AG04449 (cell line): Measurements from ENCODE around the gene LRRC32.
"Not testable (repeated sequence)": the region's sequence is repeated elsewhere in the genome, so short reads cannot be mapped to it uniquely, and the experiment has no call there.

Experiments used
- CTCF ChIA-PET: fragments of 350-600 bp; formaldehyde crosslinking; extraction: SDS; loops from one replicate; lab custom pipeline; 2021; ENCODE audit warnings: antibody characterized with exemption; lab: Yijun Ruan, JAX
- POLR2A ChIA-PET: fragments of 400-600, 350-600 bp; formaldehyde crosslinking; extraction: SDS; loops from one replicate; lab custom pipeline; 2020; ENCODE audit warnings: antibody characterized with exemption, inconsistent platforms; lab: Yijun Ruan, JAX
- DNase-seq: peaks from one replicate; pipeline ENCODE4 v3.0.0-alpha.2; 2010; ENCODE audit warnings: low read depth, low spot score
- H3K4me3 ChIP-seq: 2 replicates; pipeline ENCODE4 v1.5.1; 2011; ENCODE audit warnings: low read depth, mild to moderate bottlenecking, control low read depth, low read length
- TF ChIP-seq, protein P1 (sequence below): IDR thresholded peaks from one replicate; pipeline ENCODE4 v1.5.1; 2011; ENCODE audit warnings: mild to moderate bottlenecking, moderate library complexity, low read length, control low read depth, inconsistent platforms; ENCODE audit not compliant: insufficient read depth; ENCODE audit errors: missing control alignments

The LRRC32 gene

DNA sequence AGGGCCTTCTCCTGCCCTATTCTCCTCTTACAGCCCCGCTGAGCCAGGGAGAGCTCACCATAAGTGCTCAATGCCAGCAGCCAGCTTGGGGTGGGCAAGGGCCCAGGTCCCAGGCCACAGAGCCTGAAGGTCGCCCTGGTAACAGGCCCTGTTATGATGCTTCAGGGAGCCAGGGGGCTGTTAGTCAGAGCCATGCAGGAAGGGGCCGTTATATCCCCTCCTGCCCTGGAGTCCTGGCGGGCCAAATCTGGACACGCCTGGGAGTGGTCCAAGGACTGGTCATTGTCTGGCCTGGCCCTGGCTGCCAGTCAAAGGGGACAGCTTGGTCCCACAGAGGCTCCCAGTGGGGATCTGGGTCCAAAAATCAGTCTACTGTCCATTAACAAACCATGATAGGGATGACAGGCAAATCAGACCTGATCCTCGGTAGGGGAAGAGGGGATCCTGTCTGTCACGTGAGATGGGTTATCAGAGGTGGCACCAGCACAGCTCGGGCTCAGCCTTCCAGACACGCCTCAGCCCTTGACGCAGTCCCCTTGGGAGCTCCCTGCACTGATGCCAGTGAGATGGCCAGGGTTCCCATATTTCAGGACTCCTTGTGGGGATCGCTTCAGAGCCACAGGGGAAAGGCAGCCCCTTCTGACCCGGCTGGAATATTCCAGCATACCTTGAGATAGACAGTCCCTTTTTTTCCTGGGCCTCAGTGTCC is 55.9 kb downstream of the LRRC32 start:
- DNase-seq = no peak
- H3K4me3 ChIP-seq = no peak overlapping the region
- TF ChIP-seq, protein P1, sequence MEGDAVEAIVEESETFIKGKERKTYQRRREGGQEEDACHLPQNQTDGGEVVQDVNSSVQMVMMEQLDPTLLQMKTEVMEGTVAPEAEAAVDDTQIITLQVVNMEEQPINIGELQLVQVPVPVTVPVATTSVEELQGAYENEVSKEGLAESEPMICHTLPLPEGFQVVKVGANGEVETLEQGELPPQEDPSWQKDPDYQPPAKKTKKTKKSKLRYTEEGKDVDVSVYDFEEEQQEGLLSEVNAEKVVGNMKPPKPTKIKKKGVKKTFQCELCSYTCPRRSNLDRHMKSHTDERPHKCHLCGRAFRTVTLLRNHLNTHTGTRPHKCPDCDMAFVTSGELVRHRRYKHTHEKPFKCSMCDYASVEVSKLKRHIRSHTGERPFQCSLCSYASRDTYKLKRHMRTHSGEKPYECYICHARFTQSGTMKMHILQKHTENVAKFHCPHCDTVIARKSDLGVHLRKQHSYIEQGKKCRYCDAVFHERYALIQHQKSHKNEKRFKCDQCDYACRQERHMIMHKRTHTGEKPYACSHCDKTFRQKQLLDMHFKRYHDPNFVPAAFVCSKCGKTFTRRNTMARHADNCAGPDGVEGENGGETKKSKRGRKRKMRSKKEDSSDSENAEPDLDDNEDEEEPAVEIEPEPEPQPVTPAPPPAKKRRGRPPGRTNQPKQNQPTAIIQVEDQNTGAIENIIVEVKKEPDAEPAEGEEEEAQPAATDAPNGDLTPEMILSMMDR = no peak
- POLR2A ChIA-PET = no interaction called here
- CTCF ChIA-PET = no interaction called here

GRCh38 chr11:76613901-76614300 is 56.6 kb downstream of the LRRC32 start:
- ChIA-PET POLR2A (no interaction called here), CTCF (no interaction called here)
- no peak for DNase-seq
- TF ChIP-seq, protein P1 = no peak
- H3K4me3 ChIP-seq = no peak overlapping the region

DNA sequence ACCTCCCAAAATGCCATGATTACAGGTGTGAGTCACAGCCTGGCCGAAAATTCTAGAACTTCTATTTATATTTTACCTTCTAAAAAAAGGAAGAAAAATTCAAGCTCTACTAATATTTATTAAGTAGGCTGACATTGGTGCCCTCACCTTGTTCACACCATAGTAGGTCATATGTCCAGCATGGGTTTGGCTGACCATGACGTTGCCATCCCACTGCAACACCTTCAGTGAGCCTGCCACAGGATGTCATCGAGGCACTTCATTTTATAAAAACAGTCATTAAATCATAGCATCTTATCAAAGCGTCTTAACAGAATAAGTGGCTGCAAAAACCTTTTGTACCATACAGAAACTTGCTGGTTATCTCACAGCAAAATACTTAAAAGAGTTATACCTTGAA is 58.3 kb downstream of the LRRC32 start:
- ChIA-PET POLR2A (no interaction called here), CTCF (interaction anchor here (0.6 to 0.7 kb wide), 2 partner anchors 13 to 1285 kb away, joined by 4 read pairs; no protein-coding TSS in a partner anchor)
- TF ChIP-seq, protein P1 = no peak

GRCh38 chr11:76610871-76611475 is 59.6 kb downstream of the LRRC32 start:
- no peak for DNase-seq
- CTCF ChIA-PET = interaction anchor here (1.4 kb wide), 1 partner anchor 12 kb away, joined by 5 read pairs; no protein-coding TSS in a partner anchor
- POLR2A ChIA-PET = no interaction called here
- TF ChIP-seq, protein P1 = no peak
- H3K4me3 ChIP-seq = no peak overlapping the region

More for the DNA sequence above, 58.3 kb downstream of the LRRC32 start:
- H3K4me3 ChIP-seq = no peak overlapping the region
- no peak for DNase-seq

DNA sequence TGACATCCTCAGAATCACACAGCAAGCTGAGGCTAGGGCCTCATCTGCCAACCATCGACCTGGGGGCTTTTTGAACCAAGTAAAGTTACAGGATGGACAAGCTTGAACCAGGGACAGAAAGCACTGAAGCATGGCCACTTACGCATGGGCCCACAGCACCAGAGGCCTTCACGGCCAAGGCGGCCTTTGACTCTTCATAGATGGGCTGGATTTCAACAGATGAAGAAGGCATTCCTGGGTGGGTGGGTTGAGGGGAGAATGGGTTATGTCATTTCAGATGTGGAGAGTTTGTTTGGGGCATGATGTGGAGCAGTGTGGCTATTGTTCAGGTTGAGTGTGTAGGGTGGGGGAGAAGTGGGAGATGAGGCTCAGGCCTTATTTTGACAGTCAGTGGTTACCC is 60.2 kb downstream of the LRRC32 start:
- no peak overlapping the region for H3K4me3 ChIP-seq
- TF ChIP-seq, protein P1 = no peak
- DNase-seq = no peak
- CTCF ChIA-PET = interaction anchor here (1.4 kb wide), 1 partner anchor 12 kb away, joined by 5 read pairs; no protein-coding TSS in a partner anchor
- POLR2A ChIA-PET = no interaction called here

- ChIA-PET CTCF (interaction anchor here (1.4 kb wide), 1 partner anchor 11 kb away, joined by 5 read pairs; no protein-coding TSS in a partner anchor), POLR2A (no interaction called here)
- DNase-seq = no peak
- no peak overlapping the region for H3K4me3 ChIP-seq
- TF ChIP-seq, protein P1 = no peak
Observed at GRCh38 chr11:76609736-76610370, 60.7 kb downstream of the LRRC32 start.

- DNase-seq, POLR2A ChIA-PET: not testable (repeated sequence)
- CTCF ChIA-PET = interaction anchor here (1.6 kb wide), 1 partner anchor 9 kb away, joined by 3 read pairs; no protein-coding TSS in a partner anchor
Observed at GRCh38 chr11:76608879-76609460, 61.6 kb downstream of the LRRC32 start.

GRCh38 chr11:76608228-76608627 is 62.3 kb downstream of the LRRC32 start:
- H3K4me3 ChIP-seq, DNase-seq, POLR2A ChIA-PET: not testable (repeated sequence)
- CTCF ChIA-PET = interaction anchor here (1.6 kb wide), 1 partner anchor 10 kb away, joined by 3 read pairs; no protein-coding TSS in a partner anchor

More at GRCh38 chr11:76608879-76609460, 61.6 kb downstream of the LRRC32 start:
- H3K4me3 ChIP-seq = not testable (repeated sequence)
